ENCODE measurements around the gene P4HA1.

DNA sequence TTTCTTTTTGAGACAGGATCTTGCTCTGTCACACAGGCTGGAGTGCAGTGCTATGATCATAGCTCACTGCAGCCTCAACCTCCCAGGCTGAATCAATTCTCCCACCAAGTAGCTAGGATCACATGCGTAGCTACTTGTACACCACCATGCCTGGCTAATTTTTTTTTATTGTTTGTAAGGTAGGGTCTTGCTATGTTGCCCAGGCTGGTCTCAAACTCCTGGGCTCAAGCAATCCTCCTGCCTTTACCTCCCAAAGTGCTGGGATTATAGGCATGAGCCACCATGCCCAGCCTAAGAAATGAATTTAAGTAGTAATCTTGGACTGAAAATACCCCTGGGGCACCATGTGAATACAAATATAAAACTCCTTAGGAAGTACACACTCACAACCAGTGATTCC lies 19.4 kb upstream of the P4HA1 start:
- TF ChIP-seq YY1 (IDR thresholded peaks at IDR 0.05; ENCODE audit: insufficient read depth, insufficient read length) (no peak), SUZ12 (IDR thresholded peaks at IDR 0.05; ENCODE audit: extremely low read depth, insufficient read depth, insufficient read length) (no peak)
